ENCODE measurements around the gene KRTAP22-2.

DNA sequence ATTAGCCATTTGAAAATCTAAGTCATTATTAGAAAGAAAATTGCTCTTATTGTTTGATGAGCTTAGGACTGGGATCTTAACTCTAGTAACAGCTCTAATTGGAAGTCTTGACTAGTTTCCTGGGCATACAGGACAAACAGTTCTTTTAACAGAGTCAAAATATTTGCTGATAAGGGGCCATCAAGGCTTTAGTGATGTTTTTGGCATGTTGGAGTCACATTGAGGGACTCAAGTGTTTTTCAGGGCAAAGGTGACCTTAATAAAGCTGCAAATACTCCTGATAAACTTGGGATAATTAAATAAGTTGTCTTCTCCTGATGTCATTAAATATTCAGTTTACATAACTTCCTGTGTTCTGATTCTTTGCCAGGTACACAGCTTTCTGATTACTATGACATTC lies 22.6 kb downstream of the KRTAP22-2 start:
- TF ChIP-seq, protein P1, sequence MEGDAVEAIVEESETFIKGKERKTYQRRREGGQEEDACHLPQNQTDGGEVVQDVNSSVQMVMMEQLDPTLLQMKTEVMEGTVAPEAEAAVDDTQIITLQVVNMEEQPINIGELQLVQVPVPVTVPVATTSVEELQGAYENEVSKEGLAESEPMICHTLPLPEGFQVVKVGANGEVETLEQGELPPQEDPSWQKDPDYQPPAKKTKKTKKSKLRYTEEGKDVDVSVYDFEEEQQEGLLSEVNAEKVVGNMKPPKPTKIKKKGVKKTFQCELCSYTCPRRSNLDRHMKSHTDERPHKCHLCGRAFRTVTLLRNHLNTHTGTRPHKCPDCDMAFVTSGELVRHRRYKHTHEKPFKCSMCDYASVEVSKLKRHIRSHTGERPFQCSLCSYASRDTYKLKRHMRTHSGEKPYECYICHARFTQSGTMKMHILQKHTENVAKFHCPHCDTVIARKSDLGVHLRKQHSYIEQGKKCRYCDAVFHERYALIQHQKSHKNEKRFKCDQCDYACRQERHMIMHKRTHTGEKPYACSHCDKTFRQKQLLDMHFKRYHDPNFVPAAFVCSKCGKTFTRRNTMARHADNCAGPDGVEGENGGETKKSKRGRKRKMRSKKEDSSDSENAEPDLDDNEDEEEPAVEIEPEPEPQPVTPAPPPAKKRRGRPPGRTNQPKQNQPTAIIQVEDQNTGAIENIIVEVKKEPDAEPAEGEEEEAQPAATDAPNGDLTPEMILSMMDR (IDR thresholded peaks at IDR 0.05 in 8 of 11, conservative IDR thresholded peaks at IDR 0.05 in 3 of 11) = no peak
- TF ChIP-seq POLR2AphosphoS5 (IDR thresholded peaks at IDR 0.05) (no peak), POLR2A (IDR thresholded peaks at IDR 0.05) (no peak)
